ENCODE results near the gene FAAH2. TPM values are rescaled to one million over a fixed set of nuclear protein-coding genes. Genes with fewer than 3 reads are reported as not detected.

The FAAH2 gene
- total RNA-seq, 1 experiment from 2014 or later: 6.4 TPM

- no peak overlapping the region for H3K14ac ChIP-seq (ENCODE audit: insufficient read depth, low read length)
- H2BK15ac ChIP-seq (ENCODE audit: low read depth, low read length): no peak overlapping the region
- H2BK120ac ChIP-seq (ENCODE audit: low read depth, low read length, poor library complexity, severe bottlenecking): no peak overlapping the region
- no peaks in the 10 kb centered on the region for H3K27me3 ChIP-seq (ENCODE audit: insufficient read depth, low read length)
- no peak for DNase-seq
- no peak overlapping the region for H2BK20ac ChIP-seq (ENCODE audit: low read depth, low read length, poor library complexity, severe bottlenecking)
- WGBS (ENCODE audit: extremely low coverage, insufficient read length, low lambda C conversion rate): no CpG with 5 or more reads among the region's 1 CpG
- H3K36me3 Mint-ChIP-seq (ENCODE audit: insufficient read depth in 1 of 3, low read depth in 3 of 3): peaks cover 9 to 23% (median 12%) of the 10 kb centered on the region in 3 experiments
- H4K91ac ChIP-seq (ENCODE audit: insufficient read length, low read depth, low read length): no peak overlapping the region
- no peak overlapping the region for H3K23ac ChIP-seq (ENCODE audit: insufficient read length, low read depth, low read length)
- H2AFZ ChIP-seq (ENCODE audit: low read length): no peak overlapping the region
- no peaks in the 10 kb centered on the region for H3K79me1 ChIP-seq (ENCODE audit: insufficient read depth, low read depth, low read length, poor library complexity, severe bottlenecking)
- no peak overlapping the region for H3K9ac ChIP-seq (ENCODE audit: extremely low read depth, insufficient read length, low read length)
- no peaks in the 10 kb centered on the region for H3K23me2 ChIP-seq (ENCODE audit: insufficient read length, low read depth, low read length, poor library complexity, severe bottlenecking)
- no peaks in the 10 kb centered on the region for H3K4me1 ChIP-seq (ENCODE audit: insufficient read depth, low read length)
- peaks cover 69 to 71% of the 10 kb centered on the region in 2 experiments for H3K9me3 Mint-ChIP-seq
- no peak overlapping the region for H3K4me2 ChIP-seq (ENCODE audit: insufficient read depth, insufficient read length, low read length)
- H3K9me3 ChIP-seq (ENCODE audit: control insufficient read depth, low read depth, low read length): peaks cover 17% of the 10 kb centered on the region
- H2AK5ac ChIP-seq (ENCODE audit: insufficient read length, low read length): no peak overlapping the region
- no peaks in the 10 kb centered on the region for H4K20me1 ChIP-seq (ENCODE audit: control insufficient read depth, insufficient read depth, insufficient read length)
- no peak overlapping the region for H2BK12ac ChIP-seq (ENCODE audit: insufficient read length, low read depth, low read length)
- H4K5ac ChIP-seq (ENCODE audit: insufficient read length, low read depth, low read length): no peak overlapping the region
- H3K27ac ChIP-seq (ENCODE audit: insufficient read length, low read depth, low read length): no peak overlapping the region
- H3K27me3 Mint-ChIP-seq (ENCODE audit: low read depth): no peaks in the 10 kb centered on the region
- H3K4me1 Mint-ChIP-seq: no peaks in the 10 kb centered on the region
- no peak overlapping the region for H4K8ac ChIP-seq (replicated peaks; ENCODE audit: insufficient read length, low read depth, low read length)
- no peak overlapping the region for H3K4me3 Mint-ChIP-seq
- H2BK5ac ChIP-seq (ENCODE audit: insufficient read length, low read length): no peak overlapping the region
- H3K27ac Mint-ChIP-seq: no peak overlapping the region
- H3K56ac ChIP-seq (ENCODE audit: insufficient read length, low read depth, low read length): no peak overlapping the region
- no peak overlapping the region for H3K18ac ChIP-seq (ENCODE audit: insufficient read length, low read depth, low read length)
- H3K4ac ChIP-seq (ENCODE audit: low read depth, low read length): no peak overlapping the region
- H3K79me2 ChIP-seq (ENCODE audit: insufficient read depth, low read length): no peaks in the 10 kb centered on the region
- TF ChIP-seq CTCF (conservative IDR thresholded peaks at IDR 0.05): no peak
- H3T11ph ChIP-seq (ENCODE audit: low read length): no peak overlapping the region
Observed at GRCh38 chrX:57445832-57446231, 159.3 kb downstream of the FAAH2 start.

Data from H9 (cell line).